Stimulated activated CD8-positive, alpha-beta memory T cell treated with anti-CD3 and anti-CD28 coated beads, Interleukin-15, amount 100 ng/mL, for 4 hours (primary cell): ENCODE measurements around the gene CAPNS1.

ENCODE experiments used
- DNase-seq, 2 donors: peaks; one replicate each; pipeline ENCODE4 v3.0.0-alpha.2; 2020; ENCODE audit warnings: low read depth in 2 of 2

The CAPNS1 gene

DNA sequence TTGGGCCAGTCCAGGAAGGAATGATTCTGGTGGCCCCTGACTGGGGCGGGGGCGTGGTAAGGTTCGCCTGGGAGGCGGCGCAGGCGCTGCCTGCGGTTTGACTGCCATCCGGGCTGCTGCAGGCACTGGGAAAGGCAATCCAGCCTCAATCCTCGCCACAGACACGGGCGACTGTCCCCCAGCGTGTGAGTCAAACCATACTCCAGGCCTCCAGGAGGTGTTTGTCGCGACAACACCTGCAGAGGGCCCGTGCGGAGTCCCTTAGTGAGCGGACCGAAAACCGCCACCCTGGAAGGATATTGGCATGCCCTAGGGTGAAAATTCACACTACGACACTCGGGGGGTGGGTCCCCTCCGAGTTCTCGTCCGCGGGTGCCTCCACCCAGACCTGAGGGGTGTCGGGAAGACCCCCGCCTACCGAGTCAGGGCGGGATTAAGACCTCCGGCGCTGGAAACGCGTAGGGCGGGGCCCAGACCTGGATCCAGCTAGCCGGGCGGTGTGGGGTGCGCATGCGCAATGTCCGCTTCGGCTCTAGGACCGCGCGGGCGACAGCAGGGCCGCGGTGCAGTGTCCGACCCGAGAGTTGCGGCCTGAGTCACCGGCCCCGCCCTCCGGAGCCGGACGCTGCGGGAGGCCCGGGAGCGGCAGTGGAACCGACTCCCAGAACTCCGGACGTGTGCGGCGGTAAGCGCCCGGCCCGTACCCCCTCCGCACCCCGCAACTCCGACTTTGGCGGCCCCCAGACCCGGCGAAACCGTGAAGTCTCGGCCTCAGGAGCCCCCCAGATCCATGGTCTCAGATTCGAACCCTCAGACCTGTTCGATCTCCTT, at the start of gene CAPNS1:
CAPNS1 (plus strand) TSS at position 594 of the 831 bp plus-strand sequence. CDS start 946 bp downstream, outside the sequence.
- DNase-seq: peak; percentile 85

DNA sequence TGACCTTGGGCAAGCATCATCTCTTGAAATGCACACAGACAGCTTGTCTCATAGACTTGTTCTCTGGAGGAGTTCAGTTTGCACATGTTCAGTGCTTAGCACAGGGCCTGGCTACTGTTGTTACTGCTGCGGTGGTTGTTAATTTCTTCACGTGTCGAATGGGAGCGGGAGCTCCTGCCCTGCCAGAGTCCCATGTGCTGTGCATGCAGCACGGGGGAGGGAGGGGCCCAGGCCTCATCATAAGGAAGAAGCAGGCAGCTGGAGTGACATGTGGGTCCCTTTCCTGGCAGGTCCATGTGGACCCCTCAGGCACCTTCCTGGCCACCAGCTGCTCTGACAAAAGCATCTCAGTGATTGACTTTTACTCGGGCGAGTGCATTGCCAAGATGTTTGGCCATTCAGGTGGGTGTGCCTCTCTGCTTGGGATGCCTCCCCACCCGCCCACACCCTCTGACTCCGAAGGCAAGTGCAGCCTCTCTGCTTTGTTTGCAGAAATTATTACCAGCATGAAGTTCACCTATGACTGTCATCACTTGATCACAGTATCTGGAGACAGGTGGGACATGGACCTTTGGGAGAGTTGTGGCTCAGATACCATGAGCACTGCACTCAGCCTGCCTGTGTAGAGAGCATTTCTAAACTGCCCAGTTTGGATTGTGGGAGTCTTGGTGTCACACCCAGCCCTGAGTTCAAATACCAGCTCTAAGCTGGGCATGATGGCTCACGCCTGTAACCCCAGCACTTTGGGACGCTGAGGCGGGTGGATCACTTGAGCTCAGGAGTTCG, 48.8 kb upstream of the CAPNS1 start:
- DNase-seq: no peak

DNA sequence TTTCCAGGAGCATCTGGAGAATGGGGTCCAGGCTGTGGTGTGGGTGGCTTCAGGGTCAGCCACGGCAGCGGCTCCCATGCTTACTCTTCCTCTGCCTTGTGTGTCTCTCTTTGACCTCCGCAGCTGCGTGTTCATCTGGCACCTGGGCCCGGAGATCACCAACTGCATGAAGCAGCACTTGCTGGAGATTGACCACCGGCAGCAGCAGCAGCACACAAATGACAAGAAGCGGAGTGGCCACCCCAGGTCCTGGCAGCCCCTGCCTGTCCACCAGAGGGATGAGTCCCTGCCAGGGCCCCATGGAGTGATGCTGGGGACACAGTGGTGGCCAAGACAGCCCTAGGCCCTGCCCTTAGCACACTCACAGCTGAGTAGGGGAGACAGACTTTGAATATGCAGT, 47.3 kb upstream of the CAPNS1 start:
- no peak for DNase-seq

DNA sequence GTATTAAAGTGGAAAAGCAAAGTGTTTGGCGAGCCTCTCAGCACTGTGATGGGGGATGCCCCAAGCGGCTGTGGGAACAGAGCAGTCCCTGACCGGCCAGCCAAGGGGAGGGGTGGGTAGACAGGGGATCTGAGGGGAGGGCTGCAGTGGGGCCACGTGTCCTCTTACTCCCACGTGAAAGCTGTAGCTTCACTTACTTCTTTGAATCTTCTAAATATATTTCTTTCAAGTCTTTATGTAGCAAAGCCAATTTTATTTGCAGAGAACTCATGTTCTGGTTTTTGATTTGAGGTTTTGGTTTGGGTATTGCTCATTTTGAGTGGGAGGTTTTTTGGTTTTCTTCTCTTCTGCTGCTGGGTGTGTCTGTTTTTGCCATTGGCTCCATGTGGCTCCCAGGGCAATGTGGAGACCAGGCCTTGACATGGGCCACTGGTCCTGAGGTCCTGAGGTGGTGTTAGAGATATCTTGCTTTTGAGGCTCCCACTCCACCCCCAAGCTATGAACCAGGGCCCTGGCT, 46.7 kb upstream of the CAPNS1 start:
- DNase-seq: no peak

DNA sequence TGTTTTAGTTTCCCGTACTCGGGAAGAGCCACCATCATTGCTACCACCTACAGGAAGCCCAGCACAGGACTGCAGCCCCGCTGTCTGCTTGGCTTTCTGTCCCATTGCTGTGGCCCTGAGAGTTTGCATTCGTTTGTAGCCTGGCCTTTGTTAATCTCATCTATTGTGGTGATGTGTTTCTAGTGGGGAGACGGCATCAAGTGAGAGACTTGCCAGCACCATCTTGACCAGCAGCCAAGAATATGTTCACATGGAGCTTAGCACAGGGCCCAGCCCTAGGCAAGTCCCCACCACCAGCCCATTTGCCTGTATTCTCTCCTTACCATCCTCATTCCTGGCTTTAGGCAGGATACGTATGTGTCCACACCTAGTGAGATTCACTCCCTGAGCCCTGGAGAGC, 46.2 kb upstream of the CAPNS1 start:
- DNase-seq: no peak

DNA sequence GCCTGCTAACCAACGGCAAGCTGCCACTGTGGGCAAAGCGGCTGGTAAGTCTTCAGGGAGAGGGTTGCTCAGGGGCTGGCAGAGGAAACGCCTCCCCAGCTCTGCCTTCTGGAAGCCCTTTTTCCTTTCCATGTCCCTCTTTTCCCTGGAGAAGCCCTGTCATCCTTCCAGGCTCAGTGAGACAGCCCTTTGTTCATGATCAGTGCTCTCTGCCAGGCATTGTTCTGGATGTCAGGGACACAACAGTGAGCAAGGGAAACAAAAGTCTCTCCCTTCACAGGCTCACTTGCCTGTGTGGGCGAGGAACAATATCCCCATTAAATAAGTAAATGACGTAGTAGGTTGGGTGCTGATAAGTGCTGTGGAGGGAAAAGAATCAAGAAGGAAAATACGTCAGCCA, 42.8 kb upstream of the CAPNS1 start:
- no peak for DNase-seq

DNA sequence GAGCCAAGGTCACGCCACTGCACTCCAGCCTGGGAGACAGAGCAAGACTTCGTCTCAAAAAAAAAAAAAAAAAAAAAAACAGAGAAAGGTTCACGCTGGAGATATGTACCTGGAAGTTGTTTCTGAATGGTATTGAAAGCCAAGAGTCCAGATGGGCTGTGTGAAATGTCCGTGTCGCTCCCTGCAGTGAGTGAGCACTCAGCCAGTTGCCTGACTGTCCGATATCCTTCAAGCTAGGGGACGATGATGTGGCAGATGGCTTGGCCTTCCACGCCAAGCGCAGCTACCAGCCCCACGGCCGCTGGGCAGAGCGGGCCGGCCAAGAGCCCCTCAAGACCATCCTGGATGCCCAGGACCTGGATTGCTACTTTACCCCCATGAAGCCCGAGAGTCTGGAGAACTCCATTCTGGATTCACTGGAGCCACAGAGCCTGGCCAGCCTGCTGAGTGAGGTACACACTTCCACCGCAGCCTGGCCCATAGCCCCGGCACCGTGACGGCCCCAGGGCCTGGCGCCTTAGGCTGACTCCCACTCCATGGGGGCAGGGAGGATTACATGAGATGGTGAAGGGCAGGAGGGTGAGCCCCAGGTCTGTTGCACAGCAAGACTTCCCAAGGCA, 40.6 kb upstream of the CAPNS1 start:
- DNase-seq: no peak

DNA sequence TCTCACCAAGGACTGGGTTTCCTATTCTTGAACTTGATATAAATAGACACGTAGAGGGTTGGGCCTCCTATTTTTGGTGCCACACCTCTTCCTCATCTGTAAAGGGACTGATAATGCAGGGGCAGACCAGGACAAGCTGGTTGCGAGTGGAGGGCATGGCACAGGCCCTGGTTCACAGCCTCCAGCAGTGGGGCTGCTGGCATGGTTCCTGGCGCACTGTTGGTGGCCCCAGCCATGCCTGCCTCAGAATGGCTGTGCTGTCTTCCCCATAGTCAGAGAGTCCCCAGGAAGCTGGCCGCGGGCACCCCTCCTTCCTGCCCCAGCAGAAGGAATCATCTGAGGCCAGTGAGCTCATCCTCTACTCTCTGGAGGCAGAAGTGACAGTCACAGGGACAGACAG, 39.4 kb upstream of the CAPNS1 start:
- no peak for DNase-seq

DNA sequence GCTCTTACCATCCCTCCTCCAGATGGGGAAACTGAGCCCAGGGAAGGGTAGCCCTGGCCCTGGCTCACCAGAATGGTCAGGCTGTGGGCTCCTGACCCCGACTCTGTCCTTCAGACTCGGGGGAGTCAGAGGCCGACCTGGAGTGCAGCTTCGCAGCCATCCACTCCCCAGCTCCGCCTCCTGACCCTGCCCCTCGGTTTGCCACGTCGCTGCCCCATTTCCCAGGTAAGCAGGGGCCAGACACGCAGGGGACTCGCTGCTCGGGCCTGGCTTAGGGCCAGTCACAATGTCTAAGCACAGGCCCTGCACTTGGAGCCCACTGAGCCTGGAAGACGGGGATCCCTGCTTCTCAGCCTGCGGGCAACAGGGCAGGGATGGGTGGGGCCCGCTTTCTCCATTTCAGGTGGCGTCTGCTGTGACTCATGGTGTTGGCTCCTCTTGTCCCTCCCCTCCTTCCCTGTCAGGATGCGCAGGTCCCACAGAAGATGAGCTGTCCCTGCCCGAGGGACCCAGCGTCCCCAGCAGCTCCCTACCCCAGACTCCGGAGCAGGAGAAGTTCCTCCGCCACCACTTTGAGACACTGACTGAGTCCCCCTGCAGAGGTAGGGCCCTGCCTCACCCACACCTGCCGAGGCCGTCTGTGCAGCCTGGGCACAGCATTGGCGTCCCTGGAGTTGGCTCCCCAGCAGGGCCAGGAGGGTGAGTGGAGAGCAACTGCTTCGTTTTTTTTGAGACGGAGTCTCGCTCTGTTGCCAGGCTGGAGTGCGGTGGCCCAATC, 38.1 kb upstream of the CAPNS1 start:
- DNase-seq: no peak

DNA sequence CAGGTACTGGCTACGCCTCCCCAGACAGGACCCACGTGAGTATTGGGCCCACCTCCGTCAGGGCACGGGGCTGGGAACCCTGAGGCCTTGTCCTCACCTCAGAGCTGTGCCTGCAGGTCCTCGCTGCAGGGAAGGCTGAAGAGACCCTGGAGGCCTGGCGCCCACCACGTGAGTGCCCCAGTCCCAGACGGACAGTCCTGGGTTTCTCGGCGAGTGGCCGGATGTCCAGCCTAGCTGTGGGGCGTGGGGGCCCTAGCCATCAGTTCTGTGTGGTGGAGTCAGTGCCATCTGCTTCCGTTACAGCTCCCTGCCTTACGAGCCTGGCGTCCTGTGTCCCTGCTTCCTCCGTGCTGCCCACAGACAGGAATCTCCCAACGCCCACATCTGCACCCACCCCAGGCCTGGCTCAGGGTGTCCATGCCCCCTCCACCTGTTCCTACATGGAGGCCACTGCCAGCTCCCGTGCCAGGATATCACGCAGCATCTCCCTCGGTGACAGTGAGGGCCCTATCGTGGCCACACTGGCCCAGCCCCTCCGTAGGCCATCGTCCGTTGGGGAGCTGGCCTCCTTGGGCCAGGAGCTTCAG, 36.7 kb upstream of the CAPNS1 start:
- no peak for DNase-seq

DNA sequence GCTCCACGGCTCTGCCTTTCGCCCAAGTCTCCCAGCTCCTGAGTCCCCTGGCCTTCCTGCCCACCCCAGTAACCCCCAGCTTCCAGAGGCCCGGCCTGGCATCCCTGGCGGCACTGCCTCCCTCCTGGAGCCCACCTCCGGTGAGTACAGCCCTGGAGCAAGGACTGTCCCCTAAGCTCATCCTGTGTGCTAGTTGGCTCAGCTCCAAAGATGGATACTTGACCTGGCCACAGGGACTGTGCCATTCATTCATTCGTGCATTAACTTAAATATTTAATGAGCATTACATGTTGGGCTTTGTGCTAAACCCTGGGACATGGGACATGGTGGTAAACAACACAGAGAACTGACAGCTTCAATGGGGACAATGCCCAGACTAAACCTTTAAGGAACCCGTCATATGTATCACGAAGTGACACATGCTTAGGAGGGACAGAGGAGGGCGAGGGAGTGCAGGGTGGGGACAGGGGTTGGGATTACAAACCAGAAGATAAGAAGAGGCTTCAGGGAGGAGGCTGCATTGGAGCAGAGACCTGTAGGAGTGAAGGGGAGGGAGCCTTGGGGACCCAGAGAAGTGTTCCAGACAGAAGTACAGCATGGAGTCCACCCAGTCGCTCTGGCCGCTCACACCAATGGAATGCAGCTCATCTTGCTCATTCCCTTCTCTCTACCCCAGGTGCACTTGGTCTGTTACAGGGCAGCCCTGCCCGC, 35.9 kb upstream of the CAPNS1 start:
- DNase-seq: no peak

DNA sequence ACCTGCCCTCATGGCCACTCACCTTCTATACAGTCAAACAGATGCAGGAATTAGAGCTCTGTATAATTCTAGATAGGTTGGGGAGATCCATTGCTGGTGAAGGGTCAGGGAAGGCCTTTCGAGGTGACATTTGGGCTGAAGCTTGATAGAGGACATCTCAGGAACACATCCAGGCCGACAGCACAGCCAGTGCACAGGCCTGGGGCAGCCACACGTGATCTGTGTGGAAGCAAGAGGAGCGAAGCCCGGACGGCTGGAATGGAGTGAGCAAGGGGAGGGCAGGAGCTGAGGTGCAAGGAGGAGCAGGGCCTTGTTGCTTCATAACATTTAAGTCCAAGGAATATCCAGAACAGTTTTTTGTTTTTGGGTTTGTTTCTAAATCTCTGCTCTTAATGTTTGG, 33.4 kb upstream of the CAPNS1 start:
- no peak for DNase-seq

DNA sequence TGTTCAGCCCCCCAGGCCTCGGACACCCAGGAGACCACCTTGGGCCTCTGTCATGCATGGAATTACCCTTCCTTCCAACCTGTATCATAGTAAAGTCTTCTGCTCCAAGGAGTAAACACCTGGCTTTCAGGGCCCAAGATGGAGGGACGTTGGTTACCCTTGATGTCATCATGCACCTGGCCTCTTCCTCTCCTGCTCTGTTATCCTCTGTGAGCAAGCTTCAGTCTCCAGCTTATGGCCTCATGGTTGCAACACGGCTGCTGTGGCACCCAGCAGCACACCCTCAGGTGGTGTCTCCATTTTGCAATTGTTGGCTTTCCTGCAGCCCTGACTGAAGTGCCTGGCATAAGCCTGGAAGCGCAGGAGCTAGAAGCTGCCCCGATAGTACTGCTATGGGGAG, 32.9 kb upstream of the CAPNS1 start:
- DNase-seq: no peak

DNA sequence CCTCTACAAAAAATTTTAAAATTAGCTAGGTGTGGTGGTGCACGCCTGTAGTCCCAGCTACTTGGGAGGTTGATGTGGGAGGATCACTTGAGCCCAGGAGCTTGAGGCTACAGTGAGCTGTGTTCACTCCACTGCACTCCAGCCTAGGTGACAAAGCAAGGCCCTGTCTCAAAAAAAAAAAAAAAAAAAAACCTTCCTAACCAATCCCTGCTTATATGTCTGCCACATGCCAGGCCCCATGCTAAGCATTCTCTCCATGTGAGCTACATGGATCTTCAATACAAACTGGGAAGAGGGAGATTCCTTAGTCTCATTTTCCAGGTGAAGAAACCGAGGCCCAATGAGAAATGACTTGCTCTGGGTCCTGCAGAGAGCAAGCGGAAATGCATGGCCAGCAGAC, 31.2 kb upstream of the CAPNS1 start:
- no peak for DNase-seq

DNA sequence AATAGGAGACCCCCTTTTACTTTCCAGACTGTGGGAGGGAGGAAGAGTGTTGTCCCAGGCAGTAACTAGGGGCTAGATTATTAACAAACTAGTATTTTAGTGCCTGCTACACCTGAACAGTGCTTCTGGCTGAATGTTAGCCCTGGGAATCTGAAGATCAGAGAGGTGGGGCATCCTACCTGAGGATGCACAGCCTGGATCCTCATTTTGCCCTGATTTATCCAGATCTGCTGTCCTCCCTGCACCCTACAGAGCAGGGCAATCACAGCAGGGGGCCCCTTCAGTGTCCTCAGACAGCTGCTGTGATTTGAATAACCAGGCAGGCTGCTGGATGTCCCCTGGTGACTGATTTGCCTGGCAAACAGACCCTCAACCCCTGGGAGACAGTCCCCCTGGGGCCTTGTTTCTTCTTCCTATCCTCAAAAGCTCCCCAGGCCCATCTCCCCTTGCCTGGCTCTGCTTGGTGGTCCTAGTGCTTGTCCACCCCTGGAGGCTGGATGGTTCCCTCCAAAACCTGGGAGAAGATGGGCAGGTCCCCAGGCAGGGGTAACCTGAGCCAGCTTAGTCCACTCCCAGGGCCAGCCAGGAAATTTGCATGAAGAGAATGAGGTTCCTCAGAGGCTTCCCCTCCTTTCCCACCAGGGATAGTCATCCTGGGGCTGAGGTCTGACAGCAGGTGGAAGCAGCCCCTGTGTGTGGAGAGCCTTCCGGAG, 29.2 kb upstream of the CAPNS1 start, which contains the start of gene OVOL3:
OVOL3 (plus strand) TSS at position 657 of the 713 bp plus-strand sequence. CDS start 60 bp downstream, outside the sequence.
- no peak for DNase-seq

DNA sequence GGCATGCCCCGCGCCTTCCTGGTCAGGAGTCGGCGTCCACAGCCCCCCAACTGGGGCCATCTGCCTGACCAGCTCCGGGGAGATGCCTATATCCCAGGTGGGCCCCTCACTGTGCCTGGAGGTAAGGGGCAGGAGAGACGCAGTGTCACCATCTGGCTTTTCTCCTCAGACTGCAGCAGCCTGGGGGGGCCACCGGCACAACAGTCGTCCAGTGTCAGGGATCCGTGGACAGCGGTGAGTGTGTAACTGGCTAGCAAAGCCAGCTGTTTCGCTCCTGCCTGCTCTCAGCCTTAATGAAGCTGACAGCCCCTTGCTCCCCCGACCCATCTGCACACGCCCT, 28.7 kb upstream of the CAPNS1 start:
- no peak for DNase-seq

DNA sequence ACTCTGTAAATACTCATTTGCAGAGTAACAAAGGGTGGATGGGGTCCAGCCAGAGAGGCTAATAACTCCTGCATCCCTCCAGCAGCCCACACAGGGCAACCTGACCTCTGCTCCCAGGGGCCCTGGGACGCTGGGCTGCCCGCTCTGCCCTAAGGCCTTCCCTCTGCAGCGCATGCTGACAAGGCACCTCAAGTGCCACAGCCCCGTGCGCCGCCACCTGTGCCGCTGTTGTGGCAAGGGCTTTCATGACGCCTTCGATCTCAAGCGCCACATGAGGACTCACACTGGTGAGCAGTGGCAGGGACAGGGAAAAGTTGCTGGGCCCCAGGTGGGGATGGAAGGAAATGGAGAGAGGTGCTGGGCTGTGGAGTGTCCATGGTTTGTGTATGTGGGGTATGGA, 27.2 kb upstream of the CAPNS1 start:
- DNase-seq: no peak

DNA sequence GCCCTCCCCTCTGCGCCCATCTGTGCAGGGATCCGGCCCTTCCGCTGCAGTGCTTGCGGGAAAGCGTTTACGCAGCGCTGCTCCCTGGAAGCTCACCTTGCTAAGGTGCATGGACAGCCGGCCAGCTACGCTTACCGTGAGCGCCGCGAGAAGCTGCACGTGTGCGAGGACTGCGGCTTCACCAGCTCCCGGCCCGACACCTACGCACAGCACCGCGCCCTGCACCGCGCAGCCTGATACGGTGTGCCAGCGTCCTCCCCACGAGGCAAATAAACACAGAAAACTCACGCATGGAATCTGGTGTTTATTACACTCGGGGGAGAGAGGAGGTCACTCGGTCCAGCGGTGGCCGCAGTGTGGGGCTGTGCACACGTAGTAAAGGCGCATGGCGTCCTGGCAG, 26.4 kb upstream of the CAPNS1 start:
- no peak for DNase-seq

DNA sequence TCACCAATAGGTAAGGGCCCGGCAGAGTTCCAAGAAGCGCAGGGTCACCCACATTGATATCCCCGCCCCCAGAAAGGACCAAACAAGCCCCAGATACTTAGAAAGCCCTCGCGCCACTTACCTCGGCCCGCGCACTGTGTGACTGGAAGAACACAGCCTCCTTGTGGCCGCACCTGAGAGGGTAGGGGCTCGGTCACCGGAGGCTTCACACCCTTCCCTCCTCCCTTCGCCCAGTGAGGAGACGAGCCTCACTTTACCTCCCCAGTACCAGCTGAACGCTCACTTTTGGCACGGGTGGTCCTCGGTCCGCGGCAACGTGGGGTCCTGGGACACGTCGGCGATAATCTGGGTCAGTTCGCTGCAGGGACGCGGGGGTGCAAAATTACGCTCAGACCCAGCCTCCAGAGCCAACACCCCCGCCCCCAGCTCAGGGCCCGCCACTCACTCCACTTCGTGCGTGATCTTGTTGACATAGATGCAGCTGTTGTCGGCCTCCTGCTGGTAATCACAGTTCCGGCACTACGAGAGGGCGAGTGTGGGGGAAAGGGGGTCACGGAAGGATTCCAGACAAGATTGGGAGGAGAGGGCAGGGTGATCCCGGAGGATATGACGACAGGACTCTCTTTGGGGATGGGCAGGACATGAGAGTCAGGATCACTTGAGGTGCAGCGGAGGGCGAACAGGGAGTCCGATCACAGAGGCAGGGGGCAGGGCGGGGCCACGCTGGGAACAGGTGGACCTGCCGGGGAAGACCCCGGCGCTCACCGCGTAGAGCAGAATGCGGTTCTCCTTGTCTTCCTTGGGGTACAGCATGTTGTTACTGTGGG, 25.8 kb upstream of the CAPNS1 start:
- DNase-seq: peak in 1 of 2 donors; percentile 13
